ENCODE data around the gene ORC6. TPM values are rescaled to one million over a fixed set of nuclear protein-coding genes. Genes with fewer than 3 reads are reported as not detected.

ORC6 gene
- total RNA-seq, 2 experiments from 2014 or later, result 3.7 to 3.8 TPM

DNA sequence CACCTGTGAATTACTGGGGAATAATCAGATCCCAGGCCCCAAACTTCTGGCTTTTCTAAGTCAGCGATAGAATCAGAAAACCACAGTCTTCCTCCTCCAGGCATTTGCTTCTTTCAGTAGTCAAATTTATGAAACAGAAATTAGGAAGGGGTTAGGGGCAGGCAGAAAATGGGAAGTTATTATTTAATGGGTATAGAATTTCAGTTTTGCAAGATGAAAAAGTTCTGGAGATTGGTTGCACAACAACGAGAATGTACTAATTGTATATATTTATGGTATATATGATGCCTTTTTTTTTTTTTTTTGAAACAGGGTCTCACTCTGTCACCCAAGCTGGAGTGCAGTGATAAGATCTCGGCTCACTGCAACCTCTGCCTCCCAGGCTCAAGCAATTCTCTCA, 23.5 kb downstream of the ORC6 start:
- H3K4me3 Mint-ChIP-seq, result no peak overlapping the region
- Histone ChIP-seq H3K27ac (ENCODE audit: low read depth in 1 of 2, low read length in 2 of 2) (no peak overlapping the region), H3K9me3 (ENCODE audit: control insufficient read depth in 1 of 2, insufficient read depth in 1 of 2, low read length in 2 of 2) (no peaks in the 10 kb centered on the region), H3K4me3 (ENCODE audit: low read length) (no peak overlapping the region), H3K27me3 (ENCODE audit: control insufficient read depth in 1 of 2, insufficient read depth in 2 of 2, low read length in 2 of 2) (no peaks in the 10 kb centered on the region), H3K36me3 (ENCODE audit: insufficient read depth, low read length) (no peaks in the 10 kb centered on the region), H3K4me1 (ENCODE audit: insufficient read depth, low read length) (peaks cover 2% of the 10 kb centered on the region)
- TF ChIP-seq, protein P1, sequence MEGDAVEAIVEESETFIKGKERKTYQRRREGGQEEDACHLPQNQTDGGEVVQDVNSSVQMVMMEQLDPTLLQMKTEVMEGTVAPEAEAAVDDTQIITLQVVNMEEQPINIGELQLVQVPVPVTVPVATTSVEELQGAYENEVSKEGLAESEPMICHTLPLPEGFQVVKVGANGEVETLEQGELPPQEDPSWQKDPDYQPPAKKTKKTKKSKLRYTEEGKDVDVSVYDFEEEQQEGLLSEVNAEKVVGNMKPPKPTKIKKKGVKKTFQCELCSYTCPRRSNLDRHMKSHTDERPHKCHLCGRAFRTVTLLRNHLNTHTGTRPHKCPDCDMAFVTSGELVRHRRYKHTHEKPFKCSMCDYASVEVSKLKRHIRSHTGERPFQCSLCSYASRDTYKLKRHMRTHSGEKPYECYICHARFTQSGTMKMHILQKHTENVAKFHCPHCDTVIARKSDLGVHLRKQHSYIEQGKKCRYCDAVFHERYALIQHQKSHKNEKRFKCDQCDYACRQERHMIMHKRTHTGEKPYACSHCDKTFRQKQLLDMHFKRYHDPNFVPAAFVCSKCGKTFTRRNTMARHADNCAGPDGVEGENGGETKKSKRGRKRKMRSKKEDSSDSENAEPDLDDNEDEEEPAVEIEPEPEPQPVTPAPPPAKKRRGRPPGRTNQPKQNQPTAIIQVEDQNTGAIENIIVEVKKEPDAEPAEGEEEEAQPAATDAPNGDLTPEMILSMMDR (IDR thresholded peaks at IDR 0.05), result no peak
- CTCF ChIA-PET, result no interaction called here
- intact Hi-C loops (cut with DNase I, micrococcal nuclease), result no loop called here
- no peaks in the 10 kb centered on the region for H3K36me3 Mint-ChIP-seq (ENCODE audit: low read depth)
- H3K27ac Mint-ChIP-seq, result no peak overlapping the region
- H3K27me3 Mint-ChIP-seq, result no peaks in the 10 kb centered on the region
- no peaks in the 10 kb centered on the region for H3K4me1 Mint-ChIP-seq (ENCODE audit: low read depth)
- DNase-seq (no peak), ATAC-seq (ENCODE audit: poor library complexity) (no peak)
- POLR2A ChIA-PET, result no interaction called here
- no peaks in the 10 kb centered on the region for H3K9me3 Mint-ChIP-seq

DNA sequence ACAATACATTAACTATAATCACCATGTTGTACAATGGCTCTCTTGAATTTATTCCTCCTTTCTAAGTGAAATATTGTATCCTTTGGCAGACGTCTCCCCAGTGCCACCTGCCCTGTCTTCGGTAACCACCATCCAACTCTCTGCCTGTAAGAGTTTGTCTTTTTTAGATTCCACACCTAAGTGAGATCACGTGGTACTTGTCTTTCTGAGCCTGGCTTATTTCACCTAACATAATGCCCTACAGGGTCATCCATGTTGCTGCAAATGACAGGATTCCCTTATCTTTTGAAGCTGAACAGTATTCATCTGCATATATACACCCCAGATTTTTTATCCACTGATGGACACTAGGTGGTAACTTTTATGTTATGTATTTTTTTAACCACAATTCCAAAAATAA, 24.2 kb downstream of the ORC6 start:
- no peaks in the 10 kb centered on the region for H3K9me3 Mint-ChIP-seq
- ChIA-PET POLR2A (no interaction called here), CTCF (no interaction called here)
- DNase-seq (no peak), ATAC-seq (ENCODE audit: poor library complexity) (no peak)
- no peak overlapping the region for H3K4me3 Mint-ChIP-seq
- Histone ChIP-seq H3K4me3 (ENCODE audit: low read length) (no peak overlapping the region), H3K27ac (ENCODE audit: low read depth in 1 of 2, low read length in 2 of 2) (no peak overlapping the region), H3K9me3 (ENCODE audit: control insufficient read depth in 1 of 2, insufficient read depth in 1 of 2, low read length in 2 of 2) (no peaks in the 10 kb centered on the region), H3K27me3 (ENCODE audit: control insufficient read depth in 1 of 2, insufficient read depth in 2 of 2, low read length in 2 of 2) (no peaks in the 10 kb centered on the region), H3K4me1 (ENCODE audit: insufficient read depth, low read length) (peaks cover 2% of the 10 kb centered on the region), H3K36me3 (ENCODE audit: insufficient read depth, low read length) (no peaks in the 10 kb centered on the region)
- H3K36me3 Mint-ChIP-seq (ENCODE audit: low read depth), result no peaks in the 10 kb centered on the region
- no peaks in the 10 kb centered on the region for H3K4me1 Mint-ChIP-seq (ENCODE audit: low read depth)
- no peaks in the 10 kb centered on the region for H3K27me3 Mint-ChIP-seq
- no peak overlapping the region for H3K27ac Mint-ChIP-seq
- intact Hi-C loops (cut with DNase I, micrococcal nuclease), result no loop called here
- TF ChIP-seq, protein P1 (IDR thresholded peaks at IDR 0.05), result no peak

DNA sequence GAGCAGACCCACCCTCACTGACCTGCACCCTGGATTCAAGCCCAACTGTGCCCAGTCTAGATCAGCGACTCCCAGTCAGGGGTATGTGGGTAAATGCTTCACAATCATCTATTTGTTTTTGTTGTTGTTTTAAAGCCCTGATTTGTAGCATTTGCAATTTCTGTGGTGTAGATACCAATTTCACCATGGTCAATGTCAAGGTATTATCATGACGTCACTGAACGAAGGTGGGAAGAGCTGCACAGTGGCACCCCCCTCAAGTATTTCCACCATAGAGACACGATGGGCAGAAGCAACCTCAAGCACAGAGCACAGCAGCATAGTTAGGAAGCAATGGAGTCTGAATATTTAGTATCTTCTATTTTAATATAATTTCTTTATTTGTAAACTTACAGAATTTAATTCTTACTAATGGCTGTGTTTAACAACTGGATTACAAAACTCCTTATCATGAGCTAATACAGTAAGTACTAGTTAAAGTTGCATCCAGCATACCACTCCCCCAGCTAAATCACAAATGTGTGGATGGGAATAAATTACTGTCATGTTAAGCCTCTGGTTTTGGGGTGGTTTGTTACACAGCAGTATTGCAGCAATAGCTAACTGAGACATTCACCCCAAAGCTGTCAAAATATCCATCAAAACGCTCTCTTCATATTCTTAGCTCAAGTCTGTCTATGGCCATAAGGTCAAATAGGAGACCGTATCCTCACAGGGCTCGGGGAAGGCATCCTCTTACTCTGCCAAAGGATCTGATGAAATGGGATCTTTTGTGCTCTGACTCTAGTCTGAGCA, 25.5 kb downstream of the ORC6 start:
- no peaks in the 10 kb centered on the region for H3K4me1 Mint-ChIP-seq (ENCODE audit: low read depth)
- intact Hi-C loops (cut with DNase I, micrococcal nuclease), result no loop called here
- ChIA-PET POLR2A (no interaction called here), CTCF (no interaction called here)
- TF ChIP-seq, protein P1 (IDR thresholded peaks at IDR 0.05), result no peak
- H3K27me3 Mint-ChIP-seq, result no peaks in the 10 kb centered on the region
- no peaks in the 10 kb centered on the region for H3K36me3 Mint-ChIP-seq (ENCODE audit: low read depth)
- peaks cover 2% of the 10 kb centered on the region for H3K4me1 ChIP-seq (ENCODE audit: insufficient read depth, low read length)
- H3K27ac Mint-ChIP-seq, result no peak overlapping the region
- H3K27me3 ChIP-seq (ENCODE audit: control insufficient read depth in 1 of 2, insufficient read depth in 2 of 2, low read length in 2 of 2), result no peaks in the 10 kb centered on the region
- H3K27ac ChIP-seq (ENCODE audit: low read depth in 1 of 2, low read length in 2 of 2), result no peak overlapping the region
- H3K4me3 ChIP-seq (ENCODE audit: low read length), result no peak overlapping the region
- DNase-seq, result no peak
- H3K9me3 Mint-ChIP-seq, result no peaks in the 10 kb centered on the region
- no peaks in the 10 kb centered on the region for H3K9me3 ChIP-seq (ENCODE audit: control insufficient read depth in 1 of 2, insufficient read depth in 1 of 2, low read length in 2 of 2)
- no peaks in the 10 kb centered on the region for H3K36me3 ChIP-seq (ENCODE audit: insufficient read depth, low read length)
- no peak for ATAC-seq (ENCODE audit: poor library complexity)
- no peak overlapping the region for H3K4me3 Mint-ChIP-seq
